ENCODE data around the gene ARTN.

Gene ARTN

GRCh38 chr1:43925846-43926245, 7.8 kb upstream of the ARTN start:
- no peak for DNase-seq

DNA sequence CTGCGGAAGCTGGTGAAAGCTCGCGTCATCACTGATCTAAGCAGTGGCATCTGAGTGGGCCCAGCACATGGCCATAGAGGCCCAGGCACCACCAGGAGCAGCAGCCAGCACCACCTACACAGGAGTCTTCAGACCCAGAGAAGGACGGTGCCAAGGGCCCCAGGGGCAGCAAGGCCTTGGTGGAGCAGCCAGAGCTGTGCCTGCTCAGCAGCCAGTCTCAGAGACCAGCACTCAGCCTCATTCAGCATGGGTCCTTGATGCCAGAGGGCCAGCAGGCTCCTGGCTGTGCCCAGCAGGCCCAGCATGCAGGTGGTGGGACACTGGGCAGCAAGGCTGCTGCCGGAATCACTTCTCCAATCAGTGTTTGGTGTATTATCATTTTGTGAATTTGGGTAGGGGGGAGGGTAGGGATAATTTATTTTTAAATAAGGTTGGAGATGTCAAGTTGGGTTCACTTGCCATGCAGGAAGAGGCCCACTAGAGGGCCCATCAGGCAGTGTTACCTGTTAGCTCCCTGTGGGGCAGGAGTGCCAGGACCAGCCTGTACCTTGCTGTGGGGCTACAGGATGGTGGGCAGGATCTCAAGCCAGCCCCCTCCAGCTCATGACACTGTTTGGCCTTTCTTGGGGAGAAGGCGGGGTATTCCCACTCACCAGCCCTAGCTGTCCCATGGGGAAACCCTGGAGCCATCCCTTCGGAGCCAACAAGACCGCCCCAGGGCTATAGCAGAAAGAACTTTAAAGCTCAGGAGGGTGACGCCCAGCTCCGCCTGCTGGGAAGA, 3.2 kb upstream of the ARTN start:
- DNase-seq, result no peak

- no peak for DNase-seq
Observed at GRCh38 chr1:43930949-43931275, 2.7 kb upstream of the ARTN start.

DNA sequence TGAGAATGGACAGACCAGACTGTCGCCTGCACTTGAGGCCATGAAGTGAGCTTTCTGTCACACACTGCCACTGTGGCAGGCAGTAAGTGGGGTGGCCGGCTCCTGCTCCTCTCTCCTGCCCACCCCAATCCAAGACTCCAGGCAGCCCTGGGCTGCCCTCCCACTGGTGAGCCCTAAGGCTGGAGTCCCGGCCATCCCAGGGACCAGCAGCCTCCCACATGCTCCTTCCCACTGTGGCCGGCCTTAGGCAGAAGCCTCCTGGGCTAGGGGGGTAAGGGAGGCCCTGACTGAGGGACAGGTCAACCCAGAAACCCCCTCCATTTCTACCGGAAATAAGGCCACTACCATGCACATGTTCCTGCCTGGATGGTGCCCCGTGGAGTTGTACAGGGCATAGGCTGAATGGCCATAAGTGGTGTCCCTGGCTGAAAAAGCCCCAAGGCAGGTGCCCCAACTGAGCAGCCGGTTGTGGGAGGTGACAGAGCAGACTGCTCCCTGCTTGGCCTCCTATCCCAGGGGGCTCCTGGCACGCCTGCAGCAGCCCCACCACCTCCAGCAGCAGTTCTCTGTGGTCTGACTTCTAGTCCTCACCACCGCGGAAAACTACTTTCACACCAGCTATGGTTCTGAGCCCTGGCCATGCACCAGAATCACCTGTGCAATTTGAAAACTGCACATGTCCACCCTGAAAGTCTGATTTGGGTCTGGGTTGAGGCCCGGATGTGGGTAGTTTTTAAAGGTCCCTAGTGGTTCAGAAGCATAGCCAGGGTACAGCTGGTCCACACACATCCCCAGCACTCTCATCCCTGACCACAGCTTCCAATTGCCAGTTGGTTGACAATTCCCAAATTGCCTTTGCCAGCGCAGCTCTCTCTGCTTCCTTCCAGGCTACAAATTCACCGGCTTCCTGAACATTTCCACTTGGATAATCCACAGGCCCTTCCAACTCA, 1.6 kb upstream of the ARTN start:
- no peak for DNase-seq

GRCh38 chr1:43932786-43933385, 715 bp upstream of the ARTN start:
- DNase-seq, result no peak

- DNase-seq, result peak; percentile 83
Observed at GRCh38 chr1:43934101-43934985, 742 bp downstream of the ARTN start.

DNA sequence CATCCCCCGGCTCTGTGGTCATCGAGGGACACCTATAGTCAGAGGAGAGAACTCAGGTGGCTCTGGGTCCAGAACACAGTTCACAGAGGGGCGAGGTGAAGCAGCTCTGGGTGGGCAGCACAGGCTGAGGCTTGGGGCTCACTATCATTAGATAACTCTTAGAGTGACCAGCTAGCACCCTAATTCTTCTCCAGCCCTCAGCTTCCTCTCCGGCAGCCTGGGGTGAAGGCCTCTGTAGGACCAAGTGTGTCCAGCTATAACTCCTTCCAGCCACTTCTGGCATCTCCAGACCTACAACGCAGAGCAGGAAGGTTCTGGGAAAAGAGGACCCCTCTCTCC, 1.4 kb downstream of the ARTN start:
- no peak for DNase-seq

GRCh38 chr1:43935711-43936427, 2.3 kb downstream of the ARTN start:
- no peak for DNase-seq

DNA sequence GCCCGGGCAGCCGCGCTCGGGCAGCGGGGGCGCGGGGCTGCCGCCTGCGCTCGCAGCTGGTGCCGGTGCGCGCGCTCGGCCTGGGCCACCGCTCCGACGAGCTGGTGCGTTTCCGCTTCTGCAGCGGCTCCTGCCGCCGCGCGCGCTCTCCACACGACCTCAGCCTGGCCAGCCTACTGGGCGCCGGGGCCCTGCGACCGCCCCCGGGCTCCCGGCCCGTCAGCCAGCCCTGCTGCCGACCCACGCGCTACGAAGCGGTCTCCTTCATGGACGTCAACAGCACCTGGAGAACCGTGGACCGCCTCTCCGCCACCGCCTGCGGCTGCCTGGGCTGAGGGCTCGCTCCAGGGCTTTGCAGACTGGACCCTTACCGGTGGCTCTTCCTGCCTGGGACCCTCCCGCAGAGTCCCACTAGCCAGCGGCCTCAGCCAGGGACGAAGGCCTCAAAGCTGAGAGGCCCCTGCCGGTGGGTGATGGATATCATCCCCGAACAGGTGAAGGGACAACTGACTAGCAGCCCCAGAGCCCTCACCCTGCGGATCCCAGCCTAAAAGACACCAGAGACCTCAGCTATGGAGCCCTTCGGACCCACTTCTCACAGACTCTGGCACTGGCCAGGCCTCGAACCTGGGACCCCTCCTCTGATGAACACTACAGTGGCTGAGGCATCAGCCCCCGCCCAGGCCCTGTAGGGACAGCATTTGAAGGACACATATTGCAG, 3.0 kb downstream of the ARTN start:
- no peak for DNase-seq

- no peak for DNase-seq
Observed at GRCh38 chr1:43937179-43937865, 3.7 kb downstream of the ARTN start.

- DNase-seq, result no peak
Observed at GRCh38 chr1:43938383-43938782, 4.8 kb downstream of the ARTN start.

DNA sequence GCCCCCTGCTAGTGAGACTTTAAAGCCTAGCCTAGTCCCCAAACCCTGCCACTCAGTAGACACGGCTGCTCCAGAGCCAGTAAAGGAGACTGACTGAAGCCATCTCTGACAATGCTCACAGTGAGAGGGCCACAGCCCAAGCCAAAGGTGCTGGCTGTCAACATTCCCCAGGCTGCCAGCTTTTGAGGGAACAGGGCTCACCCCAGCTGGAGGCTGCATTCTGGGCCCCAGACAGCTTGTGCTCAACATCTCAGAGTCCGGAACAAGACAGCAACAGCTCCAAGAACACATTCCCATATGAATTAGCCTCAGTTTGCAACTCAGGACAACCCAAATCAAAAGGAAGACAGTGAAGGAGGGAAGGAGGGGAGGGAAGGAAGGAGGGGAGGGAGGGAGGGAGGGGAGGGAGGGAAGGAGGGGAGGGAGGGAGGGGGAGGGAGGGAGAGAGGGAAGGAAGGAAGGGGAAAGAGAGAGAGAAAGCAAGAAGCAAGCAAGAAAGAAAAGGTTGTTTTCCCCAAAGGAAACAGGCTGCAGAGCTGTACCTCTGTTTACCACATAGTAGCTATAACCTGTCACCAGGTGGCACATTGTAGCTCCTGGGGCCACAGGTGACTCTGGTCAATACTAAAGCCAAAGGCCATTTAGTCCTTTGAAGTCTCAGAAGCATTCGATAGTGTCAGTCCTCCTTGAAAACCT, 5.4 kb downstream of the ARTN start:
- no peak for DNase-seq

GRCh38 chr1:43942411-43942810, 8.8 kb downstream of the ARTN start:
- DNase-seq, result no peak

DNA sequence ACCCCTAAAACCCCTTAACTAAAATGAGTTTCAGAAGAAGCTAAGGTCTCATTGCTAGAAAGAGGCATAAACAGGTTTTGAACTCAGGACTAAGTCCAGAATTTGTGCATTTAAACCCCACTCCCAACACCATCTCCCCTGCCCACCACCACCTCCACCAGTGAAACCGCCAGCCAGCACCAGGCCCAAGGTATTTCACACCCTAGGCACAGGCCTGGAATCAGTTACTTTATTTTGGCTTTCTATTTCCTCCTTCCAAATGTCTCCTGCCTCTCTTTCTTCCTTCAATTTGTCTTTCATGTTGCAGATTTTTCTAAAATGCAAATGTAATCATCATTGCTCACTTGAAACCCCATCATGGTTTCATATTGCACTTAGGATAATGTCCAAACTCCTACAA, 11.3 kb downstream of the ARTN start:
- DNase-seq, result no peak

DNA sequence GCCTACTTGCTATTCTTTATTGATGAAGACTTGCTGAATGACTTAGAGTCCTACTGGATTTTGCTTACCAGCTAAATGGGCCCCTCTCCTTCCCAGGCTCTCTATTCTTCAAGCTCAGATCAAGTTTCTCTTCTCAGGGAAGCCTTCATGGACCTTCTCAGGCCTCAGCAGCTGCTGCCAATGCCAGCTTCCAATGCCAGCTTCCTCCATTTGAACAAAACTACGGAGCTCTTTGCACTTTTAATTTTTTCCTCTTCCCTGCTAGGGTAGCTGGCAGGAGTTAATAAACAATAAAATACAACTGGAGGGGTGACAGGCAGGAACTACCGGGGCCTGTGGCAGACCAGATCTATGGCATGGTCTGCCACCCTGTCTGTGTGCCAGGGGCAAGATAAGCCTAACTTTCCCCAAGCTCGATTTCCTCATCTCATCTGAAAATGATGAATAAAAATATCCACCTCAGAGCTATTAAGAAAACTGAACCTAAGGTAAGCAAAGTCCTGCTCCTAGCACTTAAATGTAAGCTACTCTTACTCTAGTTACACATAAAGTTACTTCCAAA, 12.2 kb downstream of the ARTN start:
- no peak for DNase-seq

GRCh38 chr1:43946236-43947060, 12.8 kb downstream of the ARTN start, which contains the start of gene IPO13:
IPO13 (plus strand) TSS chr1:43946950; CDS start chr1:43947601, 651 bp downstream.
- peak; percentile 99 for DNase-seq

GRCh38 chr1:43947061-43947873, 13.7 kb downstream of the ARTN start:
- no peak for DNase-seq

All from activated CD8-positive, alpha-beta memory T cell treated with anti-CD3 and anti-CD28 coated beads for 24 hours (primary cell).